GM12878 (cell line): ENCODE results near the gene KIF11. TPM values are rescaled to one million over a fixed set of nuclear protein-coding genes. Genes with fewer than 3 reads are reported as not detected.

Experiments used
- ATAC-seq: fragments of 200-7000 bp; cut with Tn5 transposase; 3 replicates; pipeline ENCODE4 v1.9.1; 2020; ENCODE audit warnings: mild to moderate bottlenecking, moderate library complexity
- BruUV-seq: library from RNA; stranded (reverse); fragments of 400-500 nt; replicated peaks from 2 replicates; lab custom pipeline; 2021; lab: Mats Ljungman, UMichigan
- CTCF ChIA-PET: fragments of 300-600 bp; sonication (Branson Sonifier 250); formaldehyde crosslinking; extraction: SDS; loops from one replicate; lab custom pipeline; 2021; ENCODE audit warnings: inconsistent platforms; lab: Yijun Ruan, JAX
- POLR2A ChIA-PET: fragments of 350-600 bp; formaldehyde crosslinking; extraction: SDS; loops from one replicate; lab custom pipeline; 2021; ENCODE audit warnings: inconsistent platforms; lab: Charles Lee
- RAD21 ChIA-PET: fragments of 300-600 bp; sonication (Branson Sonifier 250); formaldehyde crosslinking; loops from one replicate; lab custom pipeline; 2023; ENCODE audit warnings: antibody characterized with exemption; ENCODE audit not compliant: unreplicated experiment; lab: Charles Lee
- SMC1A ChIA-PET: fragments of 300-600 bp; sonication (Branson Sonifier 250); formaldehyde crosslinking; loops from one replicate; lab custom pipeline; 2023; ENCODE audit not compliant: unreplicated experiment, uncharacterized antibody; lab: Charles Lee
- DNase-seq: peaks from one replicate; pipeline ENCODE4 v3.0.0-alpha.2; 2011; ENCODE audit warnings: low read depth, low spot score
- FAIRE-seq: peaks from 3 replicates; lab custom pipeline; 2011; peaks lifted over from hg19 to GRCh38; lab: Jason Lieb, UNC
- H2AFZ ChIP-seq: 2 replicates; pipeline ENCODE4 v1.6.0; 2011; ENCODE audit warnings: low read depth, low read length, control low read depth; ENCODE audit not compliant: control insufficient read depth
- H3K27ac ChIP-seq: 2 replicates; pipeline ENCODE4 v1.5.1; 2011; ENCODE audit warnings: control low read depth; ENCODE audit not compliant: control insufficient read depth, insufficient read depth
- H3K27me3 ChIP-seq, 2 experiments: replicated peaks in 1 of 2; 2 replicates each; pipeline versions ENCODE4 v1.6.0 to v1.6.1; 2011; ENCODE audit warnings: low read length in 1 of 2; ENCODE audit not compliant: control insufficient read depth in 2 of 2, insufficient read depth in 2 of 2
- H3K36me3 ChIP-seq, 2 experiments: 2 replicates each; pipeline ENCODE4 v1.5.1; 2011; ENCODE audit warnings: low read length in 1 of 2; ENCODE audit not compliant: control insufficient read depth in 2 of 2, insufficient read depth in 2 of 2
- H3K4me1 ChIP-seq: 2 replicates; pipeline ENCODE4 v1.6.1; 2011; ENCODE audit warnings: mild to moderate bottlenecking, low read length, moderate library complexity, mixed read lengths; ENCODE audit not compliant: control insufficient read depth, insufficient read depth
- H3K4me2 ChIP-seq: 2 replicates; pipeline ENCODE4 v1.6.0; 2011; ENCODE audit warnings: control low read depth; ENCODE audit not compliant: control insufficient read depth, insufficient read depth
- H3K4me3 ChIP-seq: fragments of 200-600 bp; sonication (generic); 2 replicates; pipeline ENCODE4 v1.5.1; 2016
- H3K79me2 ChIP-seq: 2 replicates; pipeline ENCODE4 v1.6.0; 2011; ENCODE audit warnings: low read length; ENCODE audit not compliant: control insufficient read depth, insufficient read depth
- H3K9ac ChIP-seq: 2 replicates; pipeline ENCODE4 v1.8.0; 2011; ENCODE audit warnings: low read length, control low read depth, mixed read lengths; ENCODE audit not compliant: control insufficient read depth, insufficient read depth
- H3K9me3 ChIP-seq: replicated peaks from 3 replicates; pipeline ENCODE4 v1.5.1; 2011; ENCODE audit warnings: mild to moderate bottlenecking, low read length; ENCODE audit not compliant: control insufficient read depth, insufficient read depth
- H4K20me1 ChIP-seq: 2 replicates; pipeline ENCODE4 v1.6.0; 2011; ENCODE audit not compliant: control insufficient read depth, insufficient read depth
- BCL11A ChIP-seq: IDR thresholded peaks from 2 replicates; pipeline ENCODE4 v1.6.1; 2011; ENCODE audit warnings: low read depth, low read length
- CBX3 ChIP-seq: fragments of 200-600 bp; sonication (generic); IDR thresholded peaks from 2 replicates; pipeline ENCODE4 v1.6.1; 2016; ENCODE audit warnings: low read depth, borderline replicate concordance
- CBX5 ChIP-seq: sonication (generic); IDR thresholded peaks from 2 replicates; pipeline ENCODE4 v1.6.1; 2016; ENCODE audit warnings: low read depth, moderate library complexity, mild to moderate bottlenecking, inconsistent platforms
- CREB1 ChIP-seq: IDR thresholded peaks from 2 replicates; pipeline ENCODE4 v1.6.1; 2012; ENCODE audit warnings: low read depth, mild to moderate bottlenecking, inconsistent platforms
- CREM ChIP-seq: IDR thresholded peaks from 2 replicates; pipeline ENCODE4 v1.6.1; 2014; ENCODE audit warnings: antibody characterized with exemption, low read depth
- EED ChIP-seq: sonication (generic); IDR thresholded peaks from 2 replicates; pipeline ENCODE4 v1.6.1; 2016; ENCODE audit warnings: antibody characterized with exemption, low read depth
- EGR1 ChIP-seq, 2 experiments: IDR thresholded peaks; 1 replicate in 1 of 2; 2 replicates in 1 of 2; pipeline ENCODE4 v1.6.1; 2011 to 2012; ENCODE audit warnings: low read depth in 2 of 2, low read length in 2 of 2, borderline replicate concordance in 1 of 2, mild to moderate bottlenecking in 1 of 2, moderate library complexity in 1 of 2
- GABPA ChIP-seq: IDR thresholded peaks from 2 replicates; pipeline ENCODE4 v1.6.1; 2014; ENCODE audit warnings: antibody characterized with exemption, low read depth, mild to moderate bottlenecking, inconsistent platforms
- HSF1 ChIP-seq: fragments of 150-350 bp; IDR thresholded peaks from 2 replicates; pipeline ENCODE4 v1.6.1; 2014; ENCODE audit warnings: mild to moderate bottlenecking, low read depth, low read length
- NBN ChIP-seq: fragments of 450-650 bp; IDR thresholded peaks from 2 replicates; pipeline ENCODE4 v1.6.1; 2016
- NFIC ChIP-seq: IDR thresholded peaks from 2 replicates; pipeline ENCODE4 v1.6.1; 2012; ENCODE audit warnings: low read depth, mild to moderate bottlenecking, inconsistent platforms, low read length, moderate library complexity
- NFYB ChIP-seq: IDR thresholded peaks from 2 replicates; pipeline ENCODE4 v1.6.1; 2011; ENCODE audit warnings: low read depth, mild to moderate bottlenecking, low read length, improper control_type of control experiment, moderate library complexity; ENCODE audit not compliant: insufficient read depth
- NKRF ChIP-seq: fragments of 450-650 bp; conservative IDR thresholded peaks from 2 replicates; pipeline ENCODE4 v1.6.1; 2017; ENCODE audit warnings: mild to moderate bottlenecking, moderate library complexity
- NR2C2 ChIP-seq: IDR thresholded peaks from 2 replicates; pipeline ENCODE4 v1.6.1; 2011; ENCODE audit warnings: borderline replicate concordance, low read depth; ENCODE audit not compliant: control insufficient read depth, insufficient read length
- SREBF1 ChIP-seq: IDR thresholded peaks from 2 replicates; pipeline ENCODE4 v1.6.1; 2012; ENCODE audit warnings: mild to moderate bottlenecking, low read length
- TBL1XR1 ChIP-seq: IDR thresholded peaks from 2 replicates; pipeline ENCODE4 v1.6.1; 2012; ENCODE audit warnings: low read depth, low read length, improper control_type of control experiment
- TCF3 ChIP-seq: IDR thresholded peaks from 2 replicates; pipeline ENCODE4 v1.6.1; 2012; ENCODE audit warnings: low read depth, mild to moderate bottlenecking, low read length, borderline replicate concordance; ENCODE audit not compliant: insufficient read depth
- WRNIP1 ChIP-seq: IDR thresholded peaks from 2 replicates; pipeline ENCODE4 v1.6.1; 2011; ENCODE audit warnings: low read depth, low read length, improper control_type of control experiment, borderline replicate concordance
- YY1 ChIP-seq: IDR thresholded peaks from 2 replicates; pipeline ENCODE4 v1.6.1; 2011; ENCODE audit warnings: low read depth, mild to moderate bottlenecking, low read length
- ZBED1 ChIP-seq: IDR thresholded peaks from 2 replicates; pipeline ENCODE4 v1.6.1; 2016; ENCODE audit warnings: borderline replicate concordance
- ZNF384 ChIP-seq: IDR thresholded peaks from 2 replicates; pipeline ENCODE4 v1.6.1; 2012; ENCODE audit warnings: low read depth, mild to moderate bottlenecking, low read length, improper control_type of control experiment, borderline replicate concordance
- WGBS: methylation state at CpG from one replicate; pipeline ENCODE4 v1.1.6; 2016; ENCODE audit warnings: low lambda C conversion rate; ENCODE audit not compliant: insufficient replicate concordance, insufficient coverage; ENCODE audit errors: missing lambda C conversion rate; 5-methylcytosine and 5-hydroxymethylcytosine counted together
- in situ Hi-C: fragments of 300-500 bp; cut with MboI; formaldehyde crosslinking; loops from 9 replicates; pipeline ENCODE4 v1.14.3; 2018; ENCODE audit warnings: mixed read lengths
- intact Hi-C: fragments of 100-400 bp; cut with micrococcal nuclease; formaldehyde crosslinking; loops from one replicate; pipeline ENCODE4 v1.14.2; 2022; ENCODE audit not compliant: unreplicated experiment
- polyA plus RNA-seq, 11 experiments: library from polyadenylated mRNA; depleted of rRNA in 4 of 11; unstranded in 6 of 11; stranded (reverse) in 5 of 11; fragments of >200 nt; fragmentation: Nextera tagmentation in 4 of 11; fragmentation: Illumina TruSeq in 1 of 11; extraction: Ambion mirVana in 4 of 11; extraction: Trizol in 1 of 11; gene quantifications; 1 replicate in 1 of 11; 2 replicates in 10 of 11; pipeline versions ENCODE4 v1.2.1 to v1.2.3, GENCODE V29; 2011 to 2016; ENCODE audit warnings: inconsistent platforms in 2 of 11, missing spikeins in 2 of 11, low read depth in 1 of 11
- total RNA-seq, 4 experiments: library from RNA; depleted of rRNA in 3 of 4; stranded (reverse); fragments of >200 nt in 3 of 4; fragmentation: Illumina TruSeq in 1 of 4; extraction: Trizol in 1 of 4; gene quantifications; 2 replicates each; pipeline versions ENCODE4 v1.2.1 to v1.2.3, GENCODE V29; 2013 to 2021

KIF11 gene
- total and polyA plus RNA-seq, 10 of the 15 experiments (the other 5 are each of a cell fraction or from before 2014, with no cell fraction given), result 14.1 to 79.8 (median 41.9) TPM

DNA sequence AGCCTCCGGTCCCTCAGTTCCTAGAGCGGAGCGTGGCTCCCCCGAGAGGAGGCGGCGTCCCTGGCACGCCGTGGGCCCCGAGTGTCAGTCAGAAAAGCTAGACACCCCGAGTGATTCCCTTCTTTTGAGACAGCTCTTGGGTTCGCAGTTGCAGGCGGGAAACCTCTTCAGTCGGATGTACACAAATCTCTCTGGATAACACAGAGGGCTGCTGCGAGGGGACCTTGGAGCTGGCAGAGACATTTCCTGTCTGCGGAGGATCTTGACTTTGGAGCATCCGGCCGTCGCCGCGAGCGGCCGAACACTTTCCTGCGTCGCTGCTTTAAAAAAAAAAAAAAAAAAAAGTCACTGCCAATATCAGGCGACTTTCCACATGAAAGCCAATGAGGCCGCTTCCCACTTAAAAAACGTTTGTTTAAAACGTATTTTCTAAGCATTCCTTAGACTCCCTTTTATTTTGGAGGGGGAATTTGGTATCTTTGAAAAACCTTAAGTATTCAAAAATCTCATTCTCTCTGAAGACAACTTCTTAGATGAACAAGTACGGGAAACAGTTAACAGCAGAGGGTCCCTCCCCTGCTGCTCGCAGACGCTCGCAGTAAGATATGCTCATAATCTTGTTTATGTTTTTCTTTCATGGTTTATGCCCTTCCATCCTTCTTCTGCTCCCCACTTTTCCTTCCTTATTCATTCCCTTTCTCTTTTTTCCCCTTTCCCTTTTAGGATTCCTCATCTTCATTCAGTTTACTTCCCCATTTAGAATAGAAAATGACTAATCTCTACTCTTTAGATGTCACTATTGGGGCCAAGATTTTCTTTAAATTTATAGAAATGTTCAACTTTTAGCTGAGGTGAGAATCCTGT, 106.8 kb downstream of the KIF11 start:
- no peak overlapping the region for H3K27ac ChIP-seq
- no peaks in the 10 kb centered on the region for H3K79me2 ChIP-seq
- no peak overlapping the region; the same call in 1 of the 2 replicates for H3K4me3 ChIP-seq
- H3K4me1 ChIP-seq, result peaks cover 16% of the 10 kb centered on the region
- intact Hi-C loops (loop anchor here (2.0 kb wide), 1 partner anchor 57 kb away; no protein-coding TSS in a partner anchor), in situ Hi-C loops (no loop called here)
- ChIA-PET SMC1A (no interaction called here), RAD21 (interaction anchor here (0.7 to 0.9 kb wide), 2 partner anchors 8 to 110 kb away, joined by 3 to 6 read pairs; no protein-coding TSS in a partner anchor), CTCF (interaction anchor here (0.7 to 1.0 kb wide), 3 partner anchors 12 to 316 kb away, joined by 3 to 4 read pairs (median 3); no protein-coding TSS in a partner anchor), POLR2A (interaction anchor here (0.7 to 1.1 kb wide), 2 partner anchors 23 to 277 kb away, joined by 5 to 7 read pairs; no protein-coding TSS in a partner anchor)
- no peaks in the 10 kb centered on the region for H3K9me3 ChIP-seq
- no TSS peak for BruUV-seq
- WGBS, result under 1% methylated on average over 28 of the region's 32 CpGs
- ATAC-seq, result peak; percentile 64
- no peak for FAIRE-seq
- no peak for DNase-seq
- no peaks in the 10 kb centered on the region for H3K36me3 ChIP-seq
- H3K4me2 ChIP-seq, result peak overlapping the region; percentile 40
- peaks cover 2 to 9% of the 10 kb centered on the region in 2 experiments; a peak in 1 of 4 replicates for H3K27me3 ChIP-seq
- no peaks in the 10 kb centered on the region for H4K20me1 ChIP-seq
- H3K9ac ChIP-seq, result no peak overlapping the region
- peak overlapping the region; percentile 44; the same call in 1 of the 2 replicates for H2AFZ ChIP-seq
- no peak for TF ChIP-seq NBN
- no peak for TF ChIP-seq HSF1
- TF ChIP-seq YY1, result no peak
- peak; percentile 75; the same call in 1 of the 2 replicates for TF ChIP-seq ZNF384
- 0 out of 2 replicates have a peak, but pooled peaks have one; percentile 6 for TF ChIP-seq CREM
- peak; percentile 15; the same call in 1 of the 2 replicates for TF ChIP-seq CREB1
- TF ChIP-seq ZBED1, result 0 out of 2 replicates have a peak, but pooled peaks have one; percentile 30
- no peak for TF ChIP-seq WRNIP1
- TF ChIP-seq CBX5, result no peak
- TF ChIP-seq NR2C2, result no peak
- no peak for TF ChIP-seq TBL1XR1
- TF ChIP-seq NKRF, result no peak
- 0 out of 2 replicates have a peak, but pooled peaks have one; percentile 21 for TF ChIP-seq GABPA
- TF ChIP-seq BCL11A, result no peak
- TF ChIP-seq EED, result peak; percentile 40; the same call in 1 of the 2 replicates
- TF ChIP-seq SREBF1, result no peak
- no peak for TF ChIP-seq NFYB
- TF ChIP-seq CBX3, result no peak
- no peak for TF ChIP-seq TCF3
- TF ChIP-seq NFIC, result no peak; the same call in 1 of the 2 replicates
- TF ChIP-seq EGR1 (IDR thresholded peaks at IDR 0.05; ENCODE audit: borderline replicate concordance in 1 of 2, low read depth in 2 of 2, low read length in 2 of 2), result no peak
